ENCODE data around the gene PAIP2.

DNA sequence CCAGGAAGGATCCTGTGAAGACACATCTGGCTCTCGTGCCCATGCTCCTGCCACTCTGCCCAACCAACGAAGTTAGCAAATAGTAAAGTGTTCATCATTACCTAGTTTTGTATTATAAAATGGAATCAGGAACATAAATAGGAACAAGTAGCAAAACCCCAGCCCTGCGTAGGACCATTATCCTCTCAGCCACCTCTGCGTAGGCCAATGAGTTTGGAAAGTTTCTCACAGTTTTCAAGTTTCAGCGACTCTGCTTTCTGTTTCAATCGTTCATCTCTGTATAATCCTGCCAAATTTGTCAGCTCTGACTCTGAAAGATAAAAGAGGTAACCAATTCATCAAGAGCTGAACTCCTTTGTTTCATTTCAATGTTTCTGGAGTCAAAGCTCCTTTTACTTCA lies 72.3 kb downstream of the PAIP2 start:
- TF ChIP-seq, protein P1, sequence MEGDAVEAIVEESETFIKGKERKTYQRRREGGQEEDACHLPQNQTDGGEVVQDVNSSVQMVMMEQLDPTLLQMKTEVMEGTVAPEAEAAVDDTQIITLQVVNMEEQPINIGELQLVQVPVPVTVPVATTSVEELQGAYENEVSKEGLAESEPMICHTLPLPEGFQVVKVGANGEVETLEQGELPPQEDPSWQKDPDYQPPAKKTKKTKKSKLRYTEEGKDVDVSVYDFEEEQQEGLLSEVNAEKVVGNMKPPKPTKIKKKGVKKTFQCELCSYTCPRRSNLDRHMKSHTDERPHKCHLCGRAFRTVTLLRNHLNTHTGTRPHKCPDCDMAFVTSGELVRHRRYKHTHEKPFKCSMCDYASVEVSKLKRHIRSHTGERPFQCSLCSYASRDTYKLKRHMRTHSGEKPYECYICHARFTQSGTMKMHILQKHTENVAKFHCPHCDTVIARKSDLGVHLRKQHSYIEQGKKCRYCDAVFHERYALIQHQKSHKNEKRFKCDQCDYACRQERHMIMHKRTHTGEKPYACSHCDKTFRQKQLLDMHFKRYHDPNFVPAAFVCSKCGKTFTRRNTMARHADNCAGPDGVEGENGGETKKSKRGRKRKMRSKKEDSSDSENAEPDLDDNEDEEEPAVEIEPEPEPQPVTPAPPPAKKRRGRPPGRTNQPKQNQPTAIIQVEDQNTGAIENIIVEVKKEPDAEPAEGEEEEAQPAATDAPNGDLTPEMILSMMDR (IDR thresholded peaks at IDR 0.05), result no peak
- TF ChIP-seq POLR2A (IDR thresholded peaks at IDR 0.05), result no peak
